HFF-Myc (cell line): ENCODE results near the gene CREB3.

Experiments used
- DNase-seq: peaks from one replicate; pipeline ENCODE4 v3.0.0-alpha.2; 2011; ENCODE audit warnings: low read depth; ENCODE audit errors: extremely low read depth
- H3K4me3 ChIP-seq: replicated peaks from 2 replicates; pipeline ENCODE4 v1.5.1; 2011; ENCODE audit warnings: low read depth, mild to moderate bottlenecking, control low read depth, low read length
- TF ChIP-seq, protein P1 (sequence below): IDR thresholded peaks from 2 replicates; pipeline ENCODE4 v1.5.1; 2012; ENCODE audit warnings: mild to moderate bottlenecking, low read depth, low read length, control low read depth; ENCODE audit errors: missing control alignments

CREB3 gene

DNA sequence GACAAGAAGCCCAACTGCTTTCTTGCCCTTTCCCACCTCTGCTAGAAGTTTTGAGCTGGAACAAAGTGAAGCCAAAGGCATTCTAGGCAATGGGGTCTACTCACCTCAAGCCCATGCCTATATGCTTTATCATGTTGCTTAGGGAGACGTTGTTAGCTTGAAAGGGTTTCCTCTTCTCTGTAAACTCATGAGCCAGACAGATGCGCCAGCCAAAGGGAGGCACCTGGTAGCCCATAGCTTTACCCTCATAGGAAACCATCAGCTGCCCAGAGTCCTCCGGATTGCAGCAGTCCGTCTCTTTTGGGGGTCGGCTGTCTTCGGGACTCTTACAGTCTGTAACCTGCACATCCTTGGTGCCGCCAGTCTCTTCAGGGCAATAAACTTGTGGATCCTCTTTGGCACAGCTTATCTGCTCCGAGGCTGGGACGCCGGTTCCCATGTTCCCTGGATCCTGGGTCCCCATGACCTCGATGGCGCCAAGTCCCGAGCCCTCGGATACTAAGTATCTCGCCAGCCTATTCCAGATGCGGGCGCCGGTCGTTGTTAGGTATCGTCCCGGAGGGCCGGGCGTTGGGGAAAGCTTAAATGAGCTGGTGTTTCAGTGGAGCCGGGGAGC lies 15.9 kb downstream of the CREB3 start:
- no peak for DNase-seq
- H3K4me3 ChIP-seq: peak overlapping the region; percentile 93
- TF ChIP-seq, protein P1, sequence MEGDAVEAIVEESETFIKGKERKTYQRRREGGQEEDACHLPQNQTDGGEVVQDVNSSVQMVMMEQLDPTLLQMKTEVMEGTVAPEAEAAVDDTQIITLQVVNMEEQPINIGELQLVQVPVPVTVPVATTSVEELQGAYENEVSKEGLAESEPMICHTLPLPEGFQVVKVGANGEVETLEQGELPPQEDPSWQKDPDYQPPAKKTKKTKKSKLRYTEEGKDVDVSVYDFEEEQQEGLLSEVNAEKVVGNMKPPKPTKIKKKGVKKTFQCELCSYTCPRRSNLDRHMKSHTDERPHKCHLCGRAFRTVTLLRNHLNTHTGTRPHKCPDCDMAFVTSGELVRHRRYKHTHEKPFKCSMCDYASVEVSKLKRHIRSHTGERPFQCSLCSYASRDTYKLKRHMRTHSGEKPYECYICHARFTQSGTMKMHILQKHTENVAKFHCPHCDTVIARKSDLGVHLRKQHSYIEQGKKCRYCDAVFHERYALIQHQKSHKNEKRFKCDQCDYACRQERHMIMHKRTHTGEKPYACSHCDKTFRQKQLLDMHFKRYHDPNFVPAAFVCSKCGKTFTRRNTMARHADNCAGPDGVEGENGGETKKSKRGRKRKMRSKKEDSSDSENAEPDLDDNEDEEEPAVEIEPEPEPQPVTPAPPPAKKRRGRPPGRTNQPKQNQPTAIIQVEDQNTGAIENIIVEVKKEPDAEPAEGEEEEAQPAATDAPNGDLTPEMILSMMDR: no peak

DNA sequence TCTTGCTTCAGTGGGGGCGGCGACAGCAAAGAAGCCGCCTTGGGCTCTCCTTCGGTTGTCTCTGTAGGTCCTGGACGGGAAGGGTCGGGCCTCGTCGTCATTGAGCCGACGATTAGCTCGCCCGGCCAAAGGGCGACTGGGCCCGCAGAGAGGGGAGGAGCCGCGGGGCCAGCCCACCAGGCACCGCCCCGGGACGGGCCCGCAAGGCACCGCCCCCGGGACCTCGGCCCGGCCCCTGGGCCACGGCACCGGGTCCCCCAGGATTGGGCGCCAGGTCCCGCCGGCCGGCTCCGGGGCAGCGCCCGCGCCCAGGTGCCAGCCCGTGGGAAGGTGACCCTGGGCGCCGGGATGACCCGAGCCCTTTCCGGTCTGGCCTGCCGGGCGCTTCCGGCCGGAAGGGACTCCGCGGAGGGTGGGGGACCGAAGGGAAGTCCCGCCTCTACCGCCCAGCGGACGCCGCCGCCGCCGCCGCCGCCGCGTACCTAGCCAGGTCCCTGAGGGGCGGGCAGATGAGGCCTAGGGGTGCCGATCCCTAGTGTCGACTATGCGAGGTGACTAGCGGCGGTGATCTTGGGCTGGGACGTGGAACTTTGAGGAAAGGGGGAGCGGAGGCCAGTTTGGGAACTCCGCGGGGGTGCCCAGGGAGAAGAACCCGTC lies 16.5 kb downstream of the CREB3 start, which contains the start of the genes GBA2 and RGP1:
Gene GBA2 (minus strand): TSS at position 371 of the 657 bp plus-strand sequence. CDS start 524 bp downstream, outside the sequence.
Gene RGP1 (plus strand): TSS at position 430 of the 657 bp plus-strand sequence. CDS start 469 bp downstream, outside the sequence.
- H3K4me3 ChIP-seq: peak within 1 kb of the TSS; percentile 93
- DNase-seq: no peak
- TF ChIP-seq, protein P1: no peak

DNA sequence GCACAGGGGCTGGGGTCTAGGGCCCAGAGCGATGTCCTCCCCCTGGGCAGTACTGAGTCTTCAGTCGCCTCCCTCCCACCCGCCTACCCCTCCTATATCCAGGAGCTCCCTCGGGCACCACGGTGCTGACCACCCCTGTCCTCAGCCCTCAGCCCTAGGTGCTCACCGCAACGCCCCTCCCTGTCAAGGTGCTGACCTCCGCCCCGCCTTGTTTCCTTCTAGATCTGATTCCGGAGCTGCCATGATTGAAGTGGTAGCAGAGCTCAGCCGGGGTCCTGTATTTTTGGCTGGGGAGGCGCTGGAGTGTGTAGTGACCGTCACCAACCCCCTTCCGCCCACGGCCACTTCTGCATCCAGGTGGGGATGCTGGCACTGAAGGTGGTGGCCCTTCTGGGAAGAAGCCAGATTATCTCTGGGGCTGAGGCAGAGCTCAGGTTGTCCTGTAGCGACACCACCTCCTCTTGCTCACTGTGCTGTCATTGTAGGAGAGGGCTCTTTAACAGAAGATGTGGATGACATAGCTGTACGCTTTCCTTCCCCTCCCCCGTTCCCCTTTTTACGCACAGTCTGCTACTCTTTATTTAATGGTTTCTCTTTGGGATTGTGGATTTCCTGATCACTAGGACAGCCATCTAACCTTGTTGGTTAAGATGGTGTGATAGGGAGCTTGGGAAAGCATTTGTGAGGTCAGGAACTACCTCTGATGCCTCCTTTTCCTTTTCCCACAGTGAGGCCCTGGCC lies 17.2 kb downstream of the CREB3 start:
- no peak for DNase-seq
- peak overlapping the region; percentile 93 for H3K4me3 ChIP-seq
- TF ChIP-seq, protein P1: no peak

DNA sequence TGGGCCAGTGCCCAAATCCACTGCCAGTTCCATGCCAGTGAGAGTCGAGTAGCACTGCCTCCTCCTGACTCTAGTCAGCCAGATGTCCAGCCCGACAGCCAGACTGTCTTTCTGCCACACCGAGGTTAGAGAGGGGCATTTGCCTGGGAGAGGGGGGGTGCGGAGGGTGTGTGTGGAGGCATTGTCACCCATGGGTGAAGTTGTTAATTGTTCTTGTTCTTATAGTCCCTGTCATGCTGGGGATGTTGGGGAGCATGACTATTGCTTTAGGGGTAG lies 17.7 kb downstream of the CREB3 start:
- DNase-seq: no peak
- peak overlapping the region; percentile 93 for H3K4me3 ChIP-seq
- TF ChIP-seq, protein P1: no peak

DNA sequence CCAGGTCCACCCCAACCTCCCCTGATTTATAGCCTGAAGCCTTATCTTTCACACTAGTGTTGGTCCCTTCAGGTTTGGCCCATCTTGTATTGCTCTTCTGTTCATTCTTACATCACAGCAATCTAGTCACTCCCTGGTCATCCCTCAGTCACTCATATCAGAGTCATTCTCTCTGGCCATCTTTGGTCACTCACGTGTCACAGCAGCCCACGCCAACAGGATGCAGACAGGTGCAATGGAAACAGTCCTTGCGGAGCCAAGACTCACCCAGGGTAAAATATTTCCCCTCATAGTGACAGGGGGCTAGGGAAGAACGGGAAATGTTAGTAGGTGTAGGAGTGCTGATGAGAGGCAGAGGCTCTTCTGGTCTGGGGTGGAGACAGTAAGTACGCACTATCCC lies 21.0 kb downstream of the CREB3 start:
- no peak for DNase-seq
- no peak overlapping the region for H3K4me3 ChIP-seq
- TF ChIP-seq, protein P1: no peak

DNA sequence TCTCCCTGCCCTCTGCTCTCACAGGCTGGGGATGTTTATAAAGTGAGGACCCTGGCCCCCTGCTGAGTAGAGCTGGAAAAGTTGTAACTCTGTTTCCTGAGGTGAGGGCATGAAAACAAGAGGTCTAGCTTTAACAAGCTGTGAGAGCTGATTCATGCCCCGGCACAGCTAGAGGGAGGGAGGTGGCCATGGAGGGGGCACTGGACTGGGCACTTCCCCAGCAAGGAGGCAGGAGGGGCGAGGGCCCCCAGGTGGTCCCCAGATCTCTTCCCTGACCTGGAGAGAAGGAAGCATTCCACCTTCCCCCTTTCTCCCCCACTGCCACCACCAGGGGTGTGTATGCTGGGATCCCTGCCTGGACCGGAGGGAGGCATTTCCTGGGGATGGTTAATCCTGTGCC lies 21.8 kb downstream of the CREB3 start, which contains the start of gene MSMP:
Gene MSMP (minus strand): TSS at position 13 of the 400 bp plus-strand sequence. CDS start 147 bp downstream, outside the sequence.
- TF ChIP-seq, protein P1: no peak
- no peak within 1 kb of the TSS for H3K4me3 ChIP-seq
- DNase-seq: no peak
